Motor neuron (in vitro differentiated cells): ENCODE measurements around the gene PDIA6. TPM values are rescaled to one million over a fixed set of nuclear protein-coding genes. Genes with fewer than 3 reads are reported as not detected.

Experiments used
- ATAC-seq, 8 experiments: fragments of 200-7000 bp; cut with Tn5 transposase; replicated peaks in 6 of 8; 2 replicates each; pipeline ENCODE4 v1.8.0; 2021; ENCODE audit warnings: mild to moderate bottlenecking in 8 of 8, moderate library complexity in 8 of 8
- H3K27ac ChIP-seq, 2 donors: fragments of 250-450 bp; sonication (Bioruptor Pico); 2 replicates each; pipeline ENCODE4 v1.9.0; 2021; ENCODE audit warnings: antibody characterized with exemption in 2 of 2, mild to moderate bottlenecking in 2 of 2, moderate library complexity in 1 of 2
- H3K4me1 ChIP-seq, 2 donors: fragments of 250-450 bp; sonication (Bioruptor Pico); replicated peaks in 1 of 2; 2 replicates each; pipeline ENCODE4 v1.6.1; 2021; ENCODE audit warnings: antibody characterized with exemption in 2 of 2, mild to moderate bottlenecking in 2 of 2, moderate library complexity in 1 of 2
- H3K4me3 ChIP-seq, 5 donors: fragments of 250-450 bp; sonication (Bioruptor Pico); 2 replicates each; pipeline ENCODE4 v1.9.0; 2021; ENCODE audit warnings: antibody characterized with exemption in 5 of 5, mild to moderate bottlenecking in 5 of 5, moderate library complexity in 4 of 5
- WGBS, 10 experiments: fragments of 450-650 bp; shearing (Covaris generic); methylation state at CpG; one replicate each; pipeline ENCODE4 v1.0.0; 2022; 5-methylcytosine and 5-hydroxymethylcytosine counted together
- in situ Hi-C, 9 experiments: fragments of 400-800 bp; cut with MboI; loops; one replicate each; pipeline ENCODE4 v1.15.0; 2021; ENCODE audit warnings: low sequenced_read_pairs in 9 of 9, low pct_unique_long_range_greater_than_20kb in 2 of 9; ENCODE audit not compliant: unreplicated experiment in 9 of 9
- total RNA-seq, 8 experiments: library from RNA; unstranded; fragments of 300-600 nt; gene quantifications; 2 replicates each; pipeline versions ENCODE4 v1.2.3 to v1.2.4, GENCODE V29; 2022

Gene PDIA6
- total RNA-seq, 8 experiments from 2014 or later = 114 to 290 (median 147) TPM

- ATAC-seq = peak in 1 of 8 experiments; percentile 6
- Histone ChIP-seq H3K4me1 (peaks cover 0 to 8% of the 10 kb centered on the region in 2 donors), H3K27ac (no peak overlapping the region), H3K4me3 (no peak overlapping the region)
- in situ Hi-C loops = no loop called here
- WGBS, 10 experiments = 72 to 100% (median 83%) methylated on average over 1 to 6 of the region's 8 CpGs; no CpG with 5 or more reads in 3 of the 10 experiments
These were observed 38.7 kb downstream of the PDIA6 start for GRCh38 chr2:10773821-10774341.

- H3K4me1 ChIP-seq = peaks cover 0 to 8% of the 10 kb centered on the region in 2 donors
- ATAC-seq = no peak
- no peak overlapping the region for H3K27ac ChIP-seq
- in situ Hi-C loops = no loop called here
- 17 to 100% (median 80%) methylated on average over 1 to 6 of the region's 13 CpGs; no CpG with 5 or more reads in 5 of the 10 experiments for WGBS, 10 experiments
- no peak overlapping the region for H3K4me3 ChIP-seq
These were observed 39.7 kb downstream of the PDIA6 start for GRCh38 chr2:10772868-10773215.

DNA sequence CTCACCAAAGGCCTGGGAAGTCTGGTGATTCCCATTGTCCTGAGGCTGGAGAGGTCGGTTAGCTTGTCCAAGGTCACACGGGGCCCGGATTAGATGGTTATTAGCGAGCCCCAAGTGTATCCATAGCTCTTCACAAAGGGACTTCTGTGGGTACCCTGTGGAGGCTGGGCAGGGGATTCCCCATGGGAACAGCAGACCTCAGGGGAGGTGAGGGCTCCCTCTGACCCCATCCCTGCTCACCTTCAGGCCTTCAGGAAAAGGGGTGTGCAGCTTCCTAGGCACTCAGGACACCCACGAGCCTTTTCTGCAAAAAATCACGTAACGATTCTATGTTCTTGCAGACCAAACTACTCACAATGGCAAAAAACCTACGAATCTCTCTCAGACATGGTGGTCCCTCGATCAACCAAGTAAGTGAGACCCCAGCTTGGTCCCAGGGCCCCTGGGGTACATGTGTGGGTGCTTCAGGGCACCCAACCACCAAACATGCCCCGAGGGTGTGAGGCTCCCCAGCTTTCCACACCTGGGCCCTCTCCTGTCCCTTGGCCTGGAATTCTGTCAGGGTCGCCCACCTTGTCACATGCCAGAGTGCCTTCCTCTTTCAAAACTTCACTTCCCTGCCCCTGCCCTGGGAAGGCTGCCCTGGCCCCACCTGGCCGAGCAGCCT lies 40.3 kb downstream of the PDIA6 start:
- WGBS, 10 experiments = 17 to 93% (median 83%) methylated on average over 1 to 6 of the region's 12 CpGs; no CpG with 5 or more reads in 4 of the 10 experiments
- in situ Hi-C loops = no loop called here
- no peak for ATAC-seq

DNA sequence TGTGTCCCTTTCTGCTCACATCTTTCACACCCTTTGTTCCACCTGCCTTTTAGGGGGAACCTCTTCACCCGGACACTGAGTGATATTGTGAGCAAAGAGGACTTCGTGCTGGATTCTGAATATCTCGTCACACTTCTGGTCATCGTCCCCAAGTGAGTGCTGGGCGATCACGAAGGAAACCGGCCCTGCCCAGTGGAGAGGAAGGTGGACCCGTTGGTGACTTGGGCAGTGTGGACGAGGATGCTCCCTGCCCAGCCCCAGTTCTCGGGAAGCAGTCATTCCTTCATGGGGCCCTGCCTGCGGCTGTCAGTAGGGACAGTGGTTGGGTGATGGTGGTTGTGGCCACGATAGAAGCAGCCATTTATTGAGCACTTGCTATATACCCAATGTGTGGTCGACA lies 40.8 kb downstream of the PDIA6 start:
- no peak for ATAC-seq
- in situ Hi-C loops = no loop called here
- Histone ChIP-seq H3K4me1 (peaks cover 0 to 8% of the 10 kb centered on the region in 2 donors), H3K27ac (no peak overlapping the region), H3K4me3 (no peak overlapping the region)
- 67 to 100% (median 95%) methylated on average over 1 to 5 of the region's 13 CpGs; no CpG with 5 or more reads in 3 of the 10 experiments for WGBS, 10 experiments

More for the DNA sequence above, 40.3 kb downstream of the PDIA6 start:
- Histone ChIP-seq H3K4me1 (peaks cover 0 to 8% of the 10 kb centered on the region in 2 donors), H3K4me3 (no peak overlapping the region), H3K27ac (no peak overlapping the region)

GRCh38 chr2:10770956-10771750 lies 41.4 kb downstream of the PDIA6 start:
- no peak for ATAC-seq

GRCh38 chr2:10768063-10768507 lies 44.5 kb downstream of the PDIA6 start:
- H3K27ac ChIP-seq = no peak overlapping the region
- 60 to 80% (median 75%) methylated on average over 1 to 6 of the region's 16 CpGs; no CpG with 5 or more reads in 5 of the 10 experiments for WGBS, 10 experiments
- in situ Hi-C loops = no loop called here
- H3K4me1 ChIP-seq = peaks cover 4 to 6% of the 10 kb centered on the region in 2 donors
- no peak for ATAC-seq
- no peak overlapping the region for H3K4me3 ChIP-seq

More at GRCh38 chr2:10770956-10771750, 41.4 kb downstream of the PDIA6 start:
- Histone ChIP-seq H3K27ac (no peak overlapping the region), H3K4me3 (no peak overlapping the region), H3K4me1 (peaks cover 0 to 8% of the 10 kb centered on the region in 2 donors)
- WGBS, 10 experiments = 75 to 100% (median 88%) methylated on average over 1 to 9 of the region's 22 CpGs; no CpG with 5 or more reads in 2 of the 10 experiments
- in situ Hi-C loops = no loop called here

DNA sequence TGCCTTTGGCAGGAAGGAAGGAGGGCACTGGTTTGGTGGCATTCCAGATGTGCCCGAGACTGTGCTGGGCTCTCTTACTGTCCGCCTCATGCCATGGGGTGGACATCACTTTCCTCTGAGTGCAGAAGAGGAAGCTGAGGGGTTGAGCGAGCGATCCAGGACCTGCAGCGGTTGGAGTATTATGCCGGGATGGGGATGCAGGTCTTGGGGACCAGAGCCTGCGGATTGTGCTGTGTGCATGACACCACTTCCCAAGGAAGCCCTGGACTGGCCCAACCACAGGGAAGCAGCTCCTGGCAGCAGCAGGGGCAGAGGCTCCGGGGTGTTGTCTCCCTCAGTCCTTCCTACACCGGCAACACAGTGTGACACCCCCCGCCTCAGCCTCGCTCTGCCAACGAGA lies 46.7 kb downstream of the PDIA6 start:
- Histone ChIP-seq H3K4me1 (peaks cover 4 to 10% of the 10 kb centered on the region in 2 donors), H3K4me3 (no peak overlapping the region), H3K27ac (no peak overlapping the region)
- WGBS, 10 experiments = 20 to 100% (median 84%) methylated on average over 2 to 4 of the region's 12 CpGs; no CpG with 5 or more reads in 4 of the 10 experiments
- in situ Hi-C loops = no loop called here
- ATAC-seq = no peak

DNA sequence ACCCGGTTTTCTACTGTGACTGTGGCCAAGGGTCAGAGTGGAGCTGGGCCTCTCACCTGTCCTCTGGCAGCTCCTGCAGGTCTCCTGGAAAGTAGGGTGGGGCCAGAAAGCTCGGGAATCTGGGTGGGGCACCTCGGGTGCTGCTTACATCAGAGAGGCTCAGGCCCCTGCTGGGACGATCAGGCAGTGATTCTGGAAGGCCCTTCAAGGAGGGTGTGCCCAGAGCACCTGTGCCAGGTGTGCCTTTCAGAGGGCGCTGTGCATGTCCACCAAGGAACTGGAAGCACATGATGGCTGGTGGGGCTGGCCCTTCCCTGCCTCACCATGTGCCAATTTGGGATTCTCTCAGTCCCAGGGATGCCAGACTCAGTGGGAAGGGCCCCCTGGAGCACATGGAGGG lies 47.1 kb downstream of the PDIA6 start:
- no peak overlapping the region for H3K27ac ChIP-seq
- peaks cover 4 to 10% of the 10 kb centered on the region in 2 donors for H3K4me1 ChIP-seq
- in situ Hi-C loops = no loop called here
- no peak overlapping the region for H3K4me3 ChIP-seq
- no peak for ATAC-seq
- 33 to 75% (median 67%) methylated on average over 1 to 4 of the region's 5 CpGs; no CpG with 5 or more reads in 7 of the 10 experiments for WGBS, 10 experiments

- Histone ChIP-seq H3K4me3 (no peak overlapping the region), H3K27ac (no peak overlapping the region), H3K4me1 (peaks cover 4 to 10% of the 10 kb centered on the region in 2 donors)
- in situ Hi-C loops = no loop called here
- WGBS, 10 experiments = 10 to 87% (median 68%) methylated on average over 2 to 3 of the region's 4 CpGs; no CpG with 5 or more reads in 6 of the 10 experiments
- ATAC-seq = no peak
These were observed 47.7 kb downstream of the PDIA6 start for GRCh38 chr2:10764896-10765295.

DNA sequence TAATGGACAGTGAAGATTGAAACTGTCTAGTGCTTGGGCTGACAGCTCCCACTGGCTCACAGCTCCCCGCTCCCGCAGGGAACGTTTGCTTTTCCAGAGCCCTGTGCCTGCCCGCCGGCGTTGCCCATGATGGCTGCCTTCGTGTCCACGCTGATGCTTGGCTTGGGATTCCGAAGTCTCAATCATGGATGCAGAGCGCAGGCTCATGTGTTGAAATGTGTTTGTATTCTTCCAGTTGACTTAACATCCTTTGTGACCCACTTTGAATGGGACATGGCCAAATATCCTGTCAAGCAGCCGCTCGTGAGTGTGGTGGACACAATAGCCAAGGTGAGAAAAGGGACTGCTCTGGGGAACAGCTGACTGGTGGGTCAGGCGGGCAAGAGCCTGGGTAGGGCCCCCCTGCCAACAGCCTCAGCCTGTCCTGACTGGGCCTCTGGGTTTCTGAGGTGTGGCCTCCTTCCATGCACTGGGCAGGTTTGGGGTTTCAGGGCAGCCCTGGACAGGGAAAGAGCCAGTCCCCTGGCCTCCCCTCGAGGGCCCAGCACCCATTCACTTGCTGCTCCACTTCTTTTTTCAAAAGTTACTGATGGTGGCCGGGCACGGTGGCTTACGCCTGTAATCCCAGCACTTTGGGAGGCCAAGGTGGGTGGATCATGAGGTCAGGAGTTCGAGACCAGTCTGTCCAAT lies 48.3 kb downstream of the PDIA6 start:
- Histone ChIP-seq H3K27ac (no peak overlapping the region), H3K4me3 (no peak overlapping the region), H3K4me1 (peaks cover 4 to 12% of the 10 kb centered on the region in 2 donors)
- WGBS, 10 experiments = 51 to 93% (median 67%) methylated on average over 3 to 10 of the region's 18 CpGs; no CpG with 5 or more reads in 2 of the 10 experiments
- in situ Hi-C loops = no loop called here
- peak in 4 of 8 experiments; percentile 21 to 46 (median 30) for ATAC-seq

GRCh38 chr2:10763461-10763800 lies 49.2 kb downstream of the PDIA6 start:
- WGBS, 10 experiments = 20 to 97% (median 89%) methylated on average over 1 to 6 of the region's 9 CpGs; no CpG with 5 or more reads in 4 of the 10 experiments
- in situ Hi-C loops = no loop called here
- Histone ChIP-seq H3K4me1 (peaks cover 4 to 15% of the 10 kb centered on the region in 2 donors), H3K27ac (no peak overlapping the region), H3K4me3 (no peak overlapping the region)
- ATAC-seq = peak in 1 of 8 experiments; percentile 22

DNA sequence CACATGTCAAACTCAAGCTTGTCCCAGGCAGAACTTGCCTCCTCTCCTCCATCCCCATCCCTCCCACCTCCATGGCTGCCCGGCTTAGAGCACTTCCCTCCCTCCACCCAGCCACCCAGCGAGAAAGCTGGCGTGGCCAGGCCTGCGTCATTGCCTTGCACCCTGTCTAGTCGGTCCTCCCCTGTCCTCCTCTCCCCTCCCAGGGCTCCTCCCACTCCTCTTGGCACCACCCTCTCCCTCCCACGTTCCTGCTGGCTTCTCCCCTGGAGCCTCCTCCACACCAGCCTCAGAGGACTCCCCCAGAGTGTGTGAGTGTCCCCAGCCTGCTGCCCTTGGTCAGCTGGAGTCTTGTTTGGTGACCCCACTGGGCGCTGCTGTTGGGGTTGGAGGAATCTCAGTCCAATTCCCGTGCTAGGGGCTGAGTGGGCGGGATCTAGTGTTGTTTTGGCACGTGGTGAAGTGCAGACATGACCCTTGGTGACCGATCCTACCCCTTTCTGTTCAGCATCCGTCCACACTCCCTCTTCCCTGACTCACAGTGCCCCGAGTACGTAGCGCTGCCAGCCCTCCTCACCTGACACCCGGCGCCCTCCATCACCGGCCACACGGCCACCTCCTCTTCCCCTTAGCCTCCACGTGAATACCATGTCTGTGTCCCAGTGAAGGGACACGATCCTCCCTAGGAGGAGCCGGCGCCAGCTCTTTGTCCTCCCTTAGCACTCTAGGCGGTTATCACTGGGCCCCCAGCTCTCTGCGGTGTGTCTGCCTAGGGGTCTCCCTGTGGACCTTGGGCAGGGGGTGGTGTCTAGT lies 49.7 kb downstream of the PDIA6 start:
- Histone ChIP-seq H3K27ac (no peak overlapping the region), H3K4me1 (peaks cover 4 to 15% of the 10 kb centered on the region in 2 donors), H3K4me3 (no peak overlapping the region)
- 10 to 80% (median 70%) methylated on average over 1 to 9 of the region's 25 CpGs; no CpG with 5 or more reads in 5 of the 10 experiments for WGBS, 10 experiments
- in situ Hi-C loops = no loop called here
- ATAC-seq = peak; percentile 13 to 90 (median 58)
